Placental pericyte (primary cell): ENCODE results near the gene SYCE1. TPM values are rescaled to one million over a fixed set of nuclear protein-coding genes. Genes with fewer than 3 reads are reported as not detected.

ENCODE experiments used
- total RNA-seq: library from RNA; depleted of rRNA; stranded (reverse); fragments of >200 nt; gene quantifications from 2 replicates; pipeline ENCODE4 v1.2.3, GENCODE V29; 2012

The SYCE1 gene
- 8.3 and 9.7 TPM in 2 replicates for total RNA-seq

GRCh38 chr10:133565441-133566294 is at the start of gene SYCE1:
Gene SYCE1 (minus strand): TSS chr10:133565583. CDS start chr10:133565529, 54 bp downstream.

GRCh38 chr10:133526957-133527588 is 38.3 kb downstream of the SYCE1 start, which contains the start of gene CYP2E1:
Gene CYP2E1 (plus strand): TSS chr10:133527363. CDS start chr10:133527396, 33 bp downstream.

Other genes with a start within 250 kb of the SYCE1 start
- gene CALY, start 228.7 kb downstream of the SYCE1 start, total RNA-seq = not detected in 2 replicates
- not detected in 2 replicates for gene PRAP1, start 218.2 kb downstream of the SYCE1 start, total RNA-seq
- gene FUOM, start 207.6 kb downstream of the SYCE1 start, total RNA-seq = 7.7 and 10.1 TPM in 2 replicates
- gene ECHS1, start 192.2 kb downstream of the SYCE1 start, total RNA-seq = 49.7 and 62.7 TPM in 2 replicates
- 7.9 and 8.5 TPM in 2 replicates for gene PAOX, start 186.3 kb downstream of the SYCE1 start, total RNA-seq
- gene MTG1, start 171.4 kb downstream of the SYCE1 start, total RNA-seq = 33.9 and 36.1 TPM in 2 replicates
- under 0.01 TPM in 2 replicates for gene SPRN, start 141.0 kb downstream of the SYCE1 start, total RNA-seq
- 2.1 and 3.1 TPM in 2 replicates for gene SCART1, start 111.6 kb downstream of the SYCE1 start, total RNA-seq
- 0.57 and 3.5 TPM in 2 replicates for gene CYP2E1, start 38.2 kb downstream of the SYCE1 start, total RNA-seq
- gene FRG2B, start 61.2 kb upstream of the SYCE1 start, total RNA-seq = not detected in 2 replicates